Mononuclear cell (primary cell): Measurements from ENCODE around the gene SHE. TPM values are rescaled to one million over a fixed set of nuclear protein-coding genes. Genes with fewer than 3 reads are reported as not detected.

Source experiments
- H3K27me3 ChIP-seq: 2 replicates; pipeline ENCODE4 v1.6.0; 2011; ENCODE audit warnings: low read length, control low read depth; ENCODE audit not compliant: insufficient read depth
- H3K4me1 ChIP-seq: 2 replicates; pipeline ENCODE4 v1.5.1; 2011; ENCODE audit warnings: mild to moderate bottlenecking, low read length, control low read depth; ENCODE audit not compliant: insufficient read depth
- H3K4me3 ChIP-seq: 2 replicates; pipeline ENCODE4 v1.5.1; 2011; ENCODE audit warnings: mild to moderate bottlenecking, low read length, moderate library complexity
- H3K9me3 ChIP-seq: 2 replicates; pipeline ENCODE4 v1.5.1; 2011; ENCODE audit warnings: low read depth, mild to moderate bottlenecking, control low read depth, low read length
- total RNA-seq: library from RNA; depleted of rRNA; stranded (reverse); fragments of >200 nt; gene quantifications from one replicate; pipeline ENCODE4 v1.2.3, GENCODE V29; 2012

Gene SHE
- total RNA-seq, 1 donor = 0.10 TPM

DNA sequence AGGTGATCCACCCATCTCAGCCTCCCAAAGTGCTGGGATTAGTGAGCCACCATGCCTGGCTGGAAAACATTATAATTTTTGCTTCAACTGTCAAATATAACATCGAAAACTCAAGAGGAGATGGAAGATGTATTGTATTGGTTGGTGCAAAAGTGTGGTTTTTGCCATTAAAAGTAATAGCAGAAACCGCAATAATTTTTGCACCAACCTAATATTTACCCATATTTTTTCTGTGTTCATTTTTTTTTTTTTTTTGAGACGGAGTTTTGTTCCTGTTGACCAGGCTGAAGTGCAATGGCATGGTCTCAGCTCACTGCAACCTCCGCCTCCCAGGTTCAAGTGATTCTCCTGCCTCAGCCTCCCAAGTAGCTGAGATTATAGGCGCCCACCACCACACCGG lies 27.1 kb upstream of the SHE start:
- no peaks in the 10 kb centered on the region for H3K27me3 ChIP-seq
- H3K4me1 ChIP-seq = no peaks in the 10 kb centered on the region
- no peaks in the 10 kb centered on the region for H3K9me3 ChIP-seq
- no peak overlapping the region for H3K4me3 ChIP-seq

DNA sequence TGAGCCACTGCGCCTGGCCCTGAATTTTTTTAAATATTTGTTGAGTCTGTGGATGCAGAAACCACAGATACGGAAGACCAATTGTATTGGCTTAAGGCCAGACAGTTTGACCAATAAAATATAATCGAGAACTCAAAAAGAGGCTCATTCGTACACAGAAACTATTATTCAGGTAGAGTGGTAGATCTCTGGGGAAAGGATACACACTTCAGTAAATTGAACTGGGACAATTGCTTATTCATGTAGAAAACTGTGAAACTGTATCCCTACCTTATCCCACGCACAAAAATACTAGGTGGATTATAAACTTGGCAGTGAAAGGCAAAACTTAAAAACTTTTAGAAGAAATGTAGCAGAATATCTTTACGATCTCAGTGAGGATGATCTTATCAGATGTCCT lies 25.0 kb upstream of the SHE start:
- no peak overlapping the region for H3K4me3 ChIP-seq
- H3K27me3 ChIP-seq = no peaks in the 10 kb centered on the region
- H3K9me3 ChIP-seq = no peaks in the 10 kb centered on the region
- H3K4me1 ChIP-seq = no peaks in the 10 kb centered on the region

DNA sequence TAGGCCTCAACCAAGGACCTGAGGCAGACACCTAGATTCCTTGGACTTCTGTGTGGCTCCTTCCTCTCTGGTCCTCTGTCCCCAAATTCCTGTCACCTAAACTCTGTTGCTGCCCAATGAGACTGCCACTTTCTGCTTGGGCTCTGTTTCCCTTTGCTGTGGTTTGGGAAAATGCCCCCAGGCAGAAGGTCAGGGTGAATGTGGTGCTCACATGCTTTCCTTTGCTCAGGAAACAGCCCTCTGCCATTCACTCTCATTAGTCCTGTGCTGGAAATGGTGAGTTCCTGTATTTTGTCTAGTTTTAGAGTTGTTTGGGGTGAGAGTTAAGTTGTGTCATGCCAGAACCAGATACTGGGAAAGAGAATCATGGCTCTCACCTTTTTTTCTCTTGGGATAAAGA lies 22.7 kb upstream of the SHE start:
- Histone ChIP-seq H3K4me3 (no peak overlapping the region), H3K4me1 (no peaks in the 10 kb centered on the region), H3K9me3 (no peaks in the 10 kb centered on the region), H3K27me3 (no peaks in the 10 kb centered on the region)

DNA sequence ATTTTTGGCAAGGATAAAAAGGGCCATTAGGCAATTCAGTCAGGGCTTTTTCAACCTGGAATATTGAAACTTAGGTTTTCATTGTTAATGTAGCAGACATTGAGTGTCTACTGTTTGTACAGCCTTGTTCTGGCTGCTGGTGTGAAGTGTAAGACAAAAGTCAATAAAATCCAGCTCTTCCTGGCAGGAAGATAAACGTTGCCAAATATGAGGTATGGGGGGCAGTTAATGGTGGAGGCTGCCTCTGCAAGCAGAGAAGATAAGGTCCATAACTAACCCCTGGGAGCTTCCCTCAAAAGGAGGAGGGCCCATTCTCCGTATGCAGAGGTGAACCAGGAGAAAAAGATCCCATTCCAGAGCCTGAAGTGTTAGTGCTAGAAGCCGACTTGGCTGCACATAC lies 19.5 kb upstream of the SHE start:
- no peaks in the 10 kb centered on the region for H3K9me3 ChIP-seq
- H3K27me3 ChIP-seq = no peaks in the 10 kb centered on the region
- no peak overlapping the region for H3K4me3 ChIP-seq
- H3K4me1 ChIP-seq = no peaks in the 10 kb centered on the region

DNA sequence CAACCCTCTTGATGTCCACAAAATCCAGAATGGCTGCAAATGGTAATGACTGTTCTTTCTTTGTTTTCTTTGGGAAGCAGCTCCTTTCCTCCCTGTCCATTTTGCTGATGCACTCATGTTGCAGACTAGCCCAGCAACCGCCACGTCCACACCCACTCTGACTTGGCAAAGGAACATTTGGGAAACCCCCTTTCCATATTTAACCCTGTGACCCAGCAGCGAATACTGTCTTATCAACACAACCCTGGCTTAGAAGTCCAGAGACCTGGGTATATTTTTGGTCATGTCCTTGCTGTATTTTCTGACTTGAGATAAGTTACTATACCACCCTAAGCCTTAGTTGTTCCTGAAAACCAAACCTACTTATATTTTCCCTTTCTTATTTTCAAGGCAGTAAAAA lies 18.1 kb upstream of the SHE start:
- Histone ChIP-seq H3K27me3 (no peaks in the 10 kb centered on the region), H3K9me3 (no peaks in the 10 kb centered on the region), H3K4me3 (no peak overlapping the region), H3K4me1 (no peaks in the 10 kb centered on the region)

DNA sequence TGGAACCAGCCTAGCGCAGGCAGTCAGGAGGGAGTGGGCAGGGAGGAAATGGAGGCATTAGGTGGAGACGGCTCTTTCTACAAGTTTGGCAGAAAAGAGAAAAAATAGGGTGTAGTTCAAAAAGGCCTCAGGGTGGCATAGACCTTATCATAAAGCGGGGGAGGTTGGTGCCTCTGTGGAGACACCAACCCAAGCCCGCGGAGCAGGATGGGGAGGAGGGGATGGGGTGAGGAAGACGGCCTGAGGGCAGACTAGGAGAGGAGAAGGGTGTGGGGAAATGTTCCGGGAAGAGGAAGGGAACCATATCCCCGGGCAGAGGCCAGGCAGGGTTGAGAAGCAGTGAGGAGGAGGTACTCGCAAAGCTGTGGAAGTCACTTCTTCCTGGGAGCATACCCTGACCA lies 17.4 kb upstream of the SHE start:
- no peak overlapping the region for H3K4me3 ChIP-seq
- H3K4me1 ChIP-seq = no peaks in the 10 kb centered on the region
- no peaks in the 10 kb centered on the region for H3K9me3 ChIP-seq
- H3K27me3 ChIP-seq = no peaks in the 10 kb centered on the region

DNA sequence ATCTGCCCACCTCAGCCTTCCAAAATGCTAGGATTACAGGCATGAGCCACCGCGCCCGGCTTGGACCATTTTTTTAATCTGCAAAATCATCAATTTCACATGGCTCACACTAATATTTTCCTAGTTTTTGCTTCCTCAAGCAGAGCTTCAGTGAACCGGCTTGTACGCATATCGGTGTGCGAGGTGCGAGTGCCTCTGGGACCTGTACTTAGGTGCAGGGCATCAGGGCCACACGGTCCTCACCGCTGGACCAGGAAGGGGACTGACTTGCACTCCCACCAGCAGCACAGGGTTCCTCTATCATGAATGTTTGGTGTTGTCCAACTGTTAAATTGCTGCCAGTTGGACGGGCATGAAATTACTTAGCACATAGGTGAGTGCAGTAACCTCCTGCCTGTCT lies 15.4 kb upstream of the SHE start:
- Histone ChIP-seq H3K27me3 (no peaks in the 10 kb centered on the region), H3K4me1 (no peaks in the 10 kb centered on the region), H3K9me3 (no peaks in the 10 kb centered on the region), H3K4me3 (no peak overlapping the region)

DNA sequence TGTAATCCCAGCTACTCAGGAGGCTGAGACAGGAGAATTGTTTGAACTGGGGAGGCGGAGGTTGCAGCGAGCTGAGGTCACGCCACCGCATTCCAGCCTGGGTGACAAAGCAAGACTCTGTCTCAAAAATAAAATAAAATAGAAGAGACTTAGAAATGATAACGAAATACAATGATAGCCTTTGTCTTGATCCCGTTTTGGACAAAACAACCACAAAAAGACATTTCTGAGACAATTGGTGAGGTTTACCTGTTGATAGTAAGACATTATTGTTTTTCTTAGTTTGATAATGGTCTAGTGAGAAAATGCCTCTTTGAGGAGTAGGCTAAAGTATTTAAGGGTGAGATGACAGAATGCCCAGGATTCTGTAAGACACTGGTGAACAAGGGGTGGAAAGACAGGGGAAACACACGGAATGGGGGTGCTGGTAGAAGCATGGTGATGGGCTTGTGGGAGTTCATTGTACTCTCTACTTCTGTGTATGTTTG lies 11.9 kb upstream of the SHE start:
- no peaks in the 10 kb centered on the region for H3K9me3 ChIP-seq
- peaks cover 3% of the 10 kb centered on the region for H3K27me3 ChIP-seq
- no peaks in the 10 kb centered on the region for H3K4me1 ChIP-seq
- no peak overlapping the region for H3K4me3 ChIP-seq

DNA sequence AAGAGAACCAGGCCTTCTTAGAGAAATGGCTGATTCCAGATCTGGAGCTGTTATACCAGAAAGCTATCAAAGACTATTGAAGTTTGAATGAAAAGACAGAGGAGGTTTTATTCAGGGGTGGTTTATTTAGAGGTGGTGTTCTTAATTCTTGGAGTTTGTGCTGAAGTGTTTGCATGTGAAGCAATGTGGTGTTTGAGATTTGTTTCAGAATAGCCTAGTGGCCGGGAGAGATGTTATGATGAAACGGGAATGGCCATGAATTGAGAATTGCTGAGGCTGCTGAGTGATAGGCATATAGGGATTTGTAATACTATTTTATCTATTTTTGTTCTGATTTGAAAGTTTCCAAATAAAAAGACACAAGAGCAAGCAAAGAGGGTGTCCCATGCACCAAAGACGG lies 10.5 kb upstream of the SHE start:
- Histone ChIP-seq H3K9me3 (no peaks in the 10 kb centered on the region), H3K4me3 (no peak overlapping the region), H3K4me1 (no peaks in the 10 kb centered on the region), H3K27me3 (peaks cover 14% of the 10 kb centered on the region)

DNA sequence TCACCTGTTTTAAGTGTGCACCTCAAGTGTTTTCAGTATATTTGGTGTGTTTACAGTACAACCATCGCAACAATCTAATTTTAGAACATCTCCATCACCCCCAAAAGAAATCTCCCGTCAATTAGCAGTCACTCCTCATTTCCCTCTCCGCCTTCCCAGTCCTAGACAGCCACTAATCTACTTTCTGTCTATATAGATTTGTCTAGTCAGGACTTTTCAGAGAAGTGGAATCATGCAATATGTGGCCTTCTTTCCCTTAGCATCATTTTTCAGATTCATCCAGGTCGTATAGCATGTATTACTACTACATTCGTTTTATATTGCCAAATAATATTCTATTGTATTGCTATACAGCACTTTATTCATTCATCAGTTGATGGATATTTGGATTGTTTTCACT lies 1.7 kb upstream of the SHE start:
- peaks cover 16% of the 10 kb centered on the region for H3K4me1 ChIP-seq
- H3K9me3 ChIP-seq = no peaks in the 10 kb centered on the region
- H3K27me3 ChIP-seq = peaks cover 78% of the 10 kb centered on the region
- no peak overlapping the region for H3K4me3 ChIP-seq

DNA sequence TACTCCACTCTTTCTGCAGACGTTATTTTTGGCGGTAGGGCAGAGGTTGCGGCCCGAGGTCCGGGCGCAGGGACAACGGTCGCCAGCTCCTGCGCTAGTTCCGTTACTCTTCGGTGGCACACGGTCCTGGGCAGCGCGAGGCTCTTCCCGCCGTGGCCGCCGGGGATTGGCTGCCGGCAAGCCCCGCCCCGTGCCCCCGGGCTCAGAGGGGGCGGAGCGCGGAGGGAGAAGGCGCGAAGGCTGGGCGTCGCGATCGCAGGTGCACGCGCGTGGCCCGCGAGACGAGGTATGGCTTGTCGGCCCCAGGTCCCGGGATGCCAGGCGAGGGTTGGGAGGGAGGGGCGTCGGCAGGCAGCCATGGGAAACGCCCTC lies 518 bp upstream of the SHE start:
- no peak overlapping the region for H3K4me3 ChIP-seq
- peaks cover 16% of the 10 kb centered on the region for H3K4me1 ChIP-seq

DNA sequence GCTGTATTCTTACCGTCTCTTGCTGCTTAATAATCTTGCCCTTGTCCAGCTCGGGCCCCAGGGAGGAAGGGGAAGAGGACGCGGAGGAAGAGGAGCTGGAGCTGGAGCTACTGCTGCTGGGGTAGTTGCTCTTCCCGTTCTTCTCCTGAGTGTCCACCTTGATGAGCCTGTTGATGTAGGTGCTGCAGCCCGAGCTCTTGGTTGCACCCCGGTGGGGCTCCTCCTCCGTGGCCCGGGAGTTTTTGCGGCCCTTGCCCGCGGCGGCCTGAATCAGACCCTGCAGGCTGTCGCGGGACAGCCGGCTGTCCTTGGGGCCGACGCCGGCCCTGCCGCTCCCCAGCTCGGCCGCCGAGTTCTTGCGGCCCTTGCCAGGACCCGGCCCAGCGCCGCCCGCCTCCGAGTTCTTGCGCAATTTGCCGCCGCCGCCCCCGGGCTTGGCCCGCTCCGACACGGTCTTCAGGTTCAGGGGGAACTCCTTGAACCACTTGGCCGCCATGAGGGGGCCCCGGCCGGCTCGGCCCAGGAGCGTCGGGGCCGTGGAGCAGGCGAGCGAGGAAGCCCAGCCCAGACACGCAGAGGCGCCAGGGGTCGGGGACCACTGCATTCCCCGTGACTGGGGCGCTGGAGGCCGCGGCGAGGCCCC lies 668 bp downstream of the SHE start:
- Histone ChIP-seq H3K9me3 (no peaks in the 10 kb centered on the region), H3K4me1 (peaks cover 23% of the 10 kb centered on the region), H3K27me3 (peaks cover 69% of the 10 kb centered on the region), H3K4me3 (no peak overlapping the region)

More for the DNA sequence above, 518 bp upstream of the SHE start:
- H3K27me3 ChIP-seq = peaks cover 72% of the 10 kb centered on the region
- H3K9me3 ChIP-seq = no peaks in the 10 kb centered on the region

DNA sequence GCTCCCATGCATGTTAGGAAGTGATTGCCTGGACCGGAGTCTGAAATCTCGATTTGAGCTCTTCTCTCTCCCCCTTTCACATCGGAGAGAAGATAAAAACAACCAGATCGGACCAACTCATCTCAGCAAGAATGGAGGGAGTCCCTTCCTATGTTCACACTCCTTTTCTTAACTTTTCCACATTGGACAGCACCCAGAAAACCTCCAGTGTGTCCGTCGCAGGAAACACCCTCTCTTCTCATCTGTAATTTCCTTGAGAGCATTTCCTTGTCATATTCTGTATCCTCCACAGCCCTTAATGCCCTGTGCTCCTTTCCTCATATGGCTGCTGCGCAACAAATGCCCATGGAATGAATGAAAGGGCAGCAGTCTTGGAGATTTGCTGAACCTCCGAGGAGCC lies 1.7 kb downstream of the SHE start:
- Histone ChIP-seq H3K4me1 (peaks cover 31% of the 10 kb centered on the region), H3K27me3 (peaks cover 63% of the 10 kb centered on the region), H3K4me3 (no peak overlapping the region), H3K9me3 (no peaks in the 10 kb centered on the region)

DNA sequence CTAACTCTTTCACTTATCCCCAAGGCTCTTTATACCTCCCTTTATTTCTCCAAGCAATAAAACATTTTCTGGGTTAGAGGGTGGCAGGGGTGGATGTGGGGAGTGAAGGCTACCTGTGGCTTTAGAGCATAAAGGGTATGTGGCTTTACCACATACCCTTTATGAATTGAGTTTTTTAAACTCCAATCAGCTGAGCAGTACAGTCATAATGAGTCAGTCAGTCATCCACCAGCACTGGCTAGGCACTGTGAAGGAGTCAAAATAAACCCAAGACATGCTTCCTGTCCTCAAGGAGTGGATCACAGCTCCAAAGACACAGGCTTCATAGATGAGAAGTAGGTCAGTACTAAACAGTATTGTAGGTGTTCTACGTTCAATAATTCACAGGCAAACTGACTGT lies 2.8 kb downstream of the SHE start:
- H3K9me3 ChIP-seq = no peaks in the 10 kb centered on the region
- peaks cover 54% of the 10 kb centered on the region for H3K27me3 ChIP-seq
- H3K4me3 ChIP-seq = no peak overlapping the region
- H3K4me1 ChIP-seq = peaks cover 35% of the 10 kb centered on the region

DNA sequence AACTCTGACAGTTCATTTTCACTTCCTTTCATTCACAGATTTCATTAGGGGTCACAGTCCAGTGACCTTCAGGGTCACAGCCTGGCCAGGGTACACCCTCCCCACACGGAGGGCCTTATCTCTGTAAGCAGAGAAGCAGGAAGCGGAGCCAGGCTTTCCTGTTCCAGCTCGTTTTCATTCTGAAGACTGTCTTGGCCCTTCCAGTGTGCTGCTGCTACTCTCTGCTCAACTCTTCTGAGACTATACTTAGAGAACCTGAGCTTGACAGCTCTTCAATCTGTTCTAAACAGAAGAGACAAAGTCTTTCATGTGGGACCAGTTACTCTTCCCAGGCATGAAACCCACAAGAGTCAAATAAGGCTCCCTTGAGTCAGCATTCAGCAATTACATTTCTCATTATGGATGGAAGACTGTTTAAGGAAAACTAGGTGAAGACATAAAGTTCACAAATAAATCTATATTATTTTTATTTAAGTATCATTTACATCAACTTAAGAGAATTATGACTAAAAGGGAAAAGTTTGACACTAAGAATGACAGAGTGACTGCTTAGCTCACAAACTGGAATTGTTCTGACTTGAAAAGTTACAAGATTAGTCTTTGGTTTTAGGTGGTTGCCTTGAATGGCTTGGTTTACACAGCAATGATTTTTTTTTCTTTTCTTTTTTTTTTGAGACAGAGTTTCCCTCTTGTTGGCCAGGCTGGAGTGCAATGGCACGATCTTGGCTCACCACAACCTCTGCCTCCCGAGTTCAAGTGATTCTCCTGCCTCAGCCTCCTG lies 5.0 kb downstream of the SHE start:
- Histone ChIP-seq H3K4me1 (peaks cover 50% of the 10 kb centered on the region), H3K4me3 (no peak overlapping the region), H3K9me3 (no peaks in the 10 kb centered on the region)

DNA sequence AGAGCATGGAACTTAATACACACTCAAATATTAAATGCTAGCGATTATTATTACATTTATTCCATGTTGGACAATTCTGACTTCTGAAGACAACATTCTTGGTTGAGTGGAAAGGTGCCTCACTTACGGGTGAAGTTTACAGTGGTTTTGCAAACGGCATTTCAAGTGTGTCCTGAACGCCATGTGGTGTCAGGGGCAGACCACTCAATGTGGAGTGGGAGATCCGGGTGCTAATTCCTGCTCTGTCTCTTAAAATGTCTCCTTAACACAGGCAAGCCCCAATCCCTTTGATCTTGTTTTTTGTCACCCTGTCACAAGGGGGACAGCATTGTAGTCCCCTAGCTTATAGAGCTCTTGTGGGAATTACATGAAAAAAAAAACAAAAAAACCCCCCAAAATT lies 5.8 kb downstream of the SHE start:
- Histone ChIP-seq H3K27me3 (peaks cover 27% of the 10 kb centered on the region), H3K9me3 (no peaks in the 10 kb centered on the region), H3K4me1 (peaks cover 51% of the 10 kb centered on the region), H3K4me3 (no peak overlapping the region)

More for the DNA sequence above, 5.0 kb downstream of the SHE start:
- peaks cover 32% of the 10 kb centered on the region for H3K27me3 ChIP-seq
